A673 (cell line): ENCODE data around the gene SUGP2. TPM values are rescaled to one million over a fixed set of nuclear protein-coding genes. Genes with fewer than 3 reads are reported as not detected.

ENCODE experiments used
- BruUV-seq: library from RNA; stranded (reverse); fragments of 400-500 nt; replicated peaks from 2 replicates; lab custom pipeline; 2021; lab: Mats Ljungman, UMichigan
- CTCF ChIA-PET: fragments of 300-600 bp; sonication (Branson Sonifier 250); formaldehyde crosslinking; loops from one replicate; lab custom pipeline; 2022; ENCODE audit warnings: antibody characterized with exemption; lab: Charles Lee
- POLR2A ChIA-PET: fragments of 300-600 bp; sonication (Branson Sonifier 250); formaldehyde crosslinking; loops from one replicate; lab custom pipeline; 2022; ENCODE audit warnings: antibody characterized with exemption; ENCODE audit not compliant: low non-redundant PET; lab: Charles Lee
- DNase-seq: peaks from one replicate; pipeline ENCODE4 v3.0.0-alpha.2; 2015; ENCODE audit warnings: low spot score
- H3K27ac ChIP-seq: fragments of 200-600 bp; sonication (generic); 2 replicates; pipeline ENCODE4 v1.5.1; 2016; ENCODE audit warnings: mixed run types, low read depth, mild to moderate bottlenecking, mixed read lengths, antibody characterized with exemption, low read length; ENCODE audit not compliant: poor library complexity, severe bottlenecking
- H3K27me3 ChIP-seq: fragments of 200-600 bp; sonication (generic); replicated peaks from 2 replicates; pipeline ENCODE4 v1.6.1; 2017; ENCODE audit warnings: mixed run types, low read depth, mild to moderate bottlenecking, mixed read lengths, antibody characterized with exemption, low read length; ENCODE audit not compliant: insufficient read depth, poor library complexity
- H3K36me3 ChIP-seq: fragments of 200-600 bp; sonication (generic); 2 replicates; pipeline ENCODE4 v1.6.1; 2016; ENCODE audit warnings: mixed run types, mild to moderate bottlenecking, mixed read lengths, antibody characterized with exemption, low read length; ENCODE audit not compliant: insufficient read depth, poor library complexity, severe bottlenecking
- H3K4me1 ChIP-seq: fragments of 200-600 bp; sonication (generic); 2 replicates; pipeline ENCODE4 v1.6.1; 2017; ENCODE audit warnings: mixed run types, mild to moderate bottlenecking, mixed read lengths, antibody characterized with exemption, low read length; ENCODE audit not compliant: insufficient read depth, poor library complexity, severe bottlenecking
- H3K4me3 ChIP-seq: fragments of 200-600 bp; sonication (generic); 2 replicates; pipeline ENCODE4 v1.5.1; 2016; ENCODE audit warnings: low read depth, mixed run types, mild to moderate bottlenecking, mixed read lengths, low read length; ENCODE audit not compliant: poor library complexity, severe bottlenecking
- H3K9me3 ChIP-seq: fragments of 200-600 bp; sonication (generic); 2 replicates; pipeline ENCODE4 v1.6.1; 2016; ENCODE audit warnings: mixed run types, low read depth, mild to moderate bottlenecking, mixed read lengths, antibody characterized with exemption, low read length; ENCODE audit not compliant: poor library complexity, severe bottlenecking
- CTCF ChIP-seq: fragments of 300-800, 200-600 bp; sonication (generic); conservative IDR thresholded peaks from 2 replicates; pipeline ENCODE4 v1.5.1; 2017; ENCODE audit warnings: low read depth, mild to moderate bottlenecking, antibody characterized with exemption, low read length, moderate library complexity, mixed read lengths
- EZH2 ChIP-seq: fragments of 200-600 bp; sonication (generic); IDR thresholded peaks from 2 replicates; pipeline ENCODE4 v1.6.1; 2017; ENCODE audit warnings: borderline replicate concordance, low read depth, mild to moderate bottlenecking, mixed read lengths, antibody characterized with exemption, low read length; ENCODE audit not compliant: poor library complexity, severe bottlenecking
- intact Hi-C: fragments of 100-400 bp; cut with micrococcal nuclease; formaldehyde crosslinking; loops from one replicate; pipeline ENCODE4 v1.10.0; 2022; ENCODE audit not compliant: unreplicated experiment
- total RNA-seq: library from RNA; stranded (reverse); gene quantifications from 2 replicates; pipeline ENCODE4 v1.2.3, GENCODE V29; 2021

Gene SUGP2
- total RNA-seq, 1 experiment from 2014 or later: 120 TPM

GRCh38 chr19:18985257-18985656 lies 48.1 kb downstream of the SUGP2 start:
- no peaks in the 10 kb centered on the region for H3K9me3 ChIP-seq
- CTCF ChIA-PET: no interaction called here
- peak overlapping the region; percentile 39 for H3K27ac ChIP-seq
- POLR2A ChIA-PET: no interaction called here
- BruUV-seq: no TSS peak
- H3K27me3 ChIP-seq: no peaks in the 10 kb centered on the region
- H3K4me1 ChIP-seq: peaks cover 20% of the 10 kb centered on the region
- no peaks in the 10 kb centered on the region for H3K36me3 ChIP-seq
- H3K4me3 ChIP-seq: no peak overlapping the region
- TF ChIP-seq EZH2 (no peak), CTCF (no peak)
- peak; percentile 87 for DNase-seq
- intact Hi-C loops: loop anchor here (10.0 kb wide), 1 partner anchor 520 kb away; no protein-coding TSS in a partner anchor

- peaks cover 20% of the 10 kb centered on the region for H3K4me1 ChIP-seq
- no peak overlapping the region for H3K27ac ChIP-seq
- no peaks in the 10 kb centered on the region for H3K9me3 ChIP-seq
- no peak overlapping the region for H3K4me3 ChIP-seq
- H3K36me3 ChIP-seq: no peaks in the 10 kb centered on the region
- DNase-seq: no peak
- POLR2A ChIA-PET: no interaction called here
- TF ChIP-seq CTCF: no peak
- TF ChIP-seq EZH2: no peak
- intact Hi-C loops: loop anchor here (10.0 kb wide), 1 partner anchor 519 kb away; no protein-coding TSS in a partner anchor
- CTCF ChIA-PET: interaction anchor here (0.6 kb wide), 1 partner anchor 121 kb away, joined by 8 read pairs; no protein-coding TSS in a partner anchor
- no TSS peak for BruUV-seq
- H3K27me3 ChIP-seq: no peaks in the 10 kb centered on the region
These were observed 49.1 kb downstream of the SUGP2 start for GRCh38 chr19:18984251-18984650.

- H3K4me3 ChIP-seq: no peak overlapping the region
- no TSS peak for BruUV-seq
- POLR2A ChIA-PET: no interaction called here
These were observed 50.6 kb downstream of the SUGP2 start for GRCh38 chr19:18982669-18983068.

More at GRCh38 chr19:18982669-18983068, 50.6 kb downstream of the SUGP2 start:
- Histone ChIP-seq H3K4me1 (peaks cover 20% of the 10 kb centered on the region), H3K27ac (no peak overlapping the region), H3K9me3 (no peaks in the 10 kb centered on the region), H3K36me3 (no peaks in the 10 kb centered on the region), H3K27me3 (no peaks in the 10 kb centered on the region)
- DNase-seq: no peak
- CTCF ChIA-PET: interaction anchor here (1.5 kb wide), 1 partner anchor 13 kb away, joined by 4 read pairs; no protein-coding TSS in a partner anchor
- intact Hi-C loops: loop anchor here (10.0 kb wide), 1 partner anchor 518 kb away; no protein-coding TSS in a partner anchor
- TF ChIP-seq CTCF: no peak
- no peak for TF ChIP-seq EZH2
